Left kidney (tissue), 2 donors: Measurements from ENCODE around the gene RBBP5. TPM values are rescaled to one million over a fixed set of nuclear protein-coding genes. Genes with fewer than 3 reads are reported as not detected.

ENCODE experiments used
- DNase-seq: peaks from one replicate; pipeline ENCODE4 v3.0.0-alpha.2; 2013
- polyA plus RNA-seq: library from polyadenylated mRNA; unstranded; fragments of 120-200 nt; gene quantifications from one replicate; pipeline ENCODE4 v1.2.1, GENCODE V29; 2013; ENCODE audit not compliant: insufficient read length

Gene RBBP5
- polyA plus RNA-seq, 1 donor = 23.7 TPM

GRCh38 chr1:205137901-205138300 is 16.1 kb upstream of the RBBP5 start:
- no peak for DNase-seq

GRCh38 chr1:205133287-205133686 is 11.5 kb upstream of the RBBP5 start:
- DNase-seq = no peak

- no peak for DNase-seq
These were observed 7.8 kb upstream of the RBBP5 start for GRCh38 chr1:205129447-205130029.

GRCh38 chr1:205128050-205128449 is 6.3 kb upstream of the RBBP5 start:
- no peak for DNase-seq

GRCh38 chr1:205127646-205128045 is 5.9 kb upstream of the RBBP5 start:
- no peak for DNase-seq

- no peak for DNase-seq
These were observed 2.9 kb upstream of the RBBP5 start for GRCh38 chr1:205124726-205125125.

- DNase-seq = no peak
These were observed 708 bp upstream of the RBBP5 start for GRCh38 chr1:205122489-205122882.

- DNase-seq = no peak
These were observed 3.0 kb downstream of the RBBP5 start for GRCh38 chr1:205118752-205119151.

GRCh38 chr1:205111354-205111753 is 10.4 kb downstream of the RBBP5 start:
- no peak for DNase-seq

- DNase-seq = no peak
These were observed 12.1 kb downstream of the RBBP5 start for GRCh38 chr1:205109711-205110110.

- DNase-seq = no peak
These were observed 12.5 kb downstream of the RBBP5 start for GRCh38 chr1:205109269-205109668.

- no peak for DNase-seq
These were observed 13.3 kb downstream of the RBBP5 start for GRCh38 chr1:205108464-205108863.

GRCh38 chr1:205107327-205107726 is 14.5 kb downstream of the RBBP5 start:
- no peak for DNase-seq

GRCh38 chr1:205102404-205102803 is 19.4 kb downstream of the RBBP5 start:
- no peak for DNase-seq

GRCh38 chr1:205098242-205098641 is 23.5 kb downstream of the RBBP5 start:
- no peak for DNase-seq

- DNase-seq = no peak
These were observed 26.4 kb downstream of the RBBP5 start for GRCh38 chr1:205095422-205095821.

- DNase-seq = no peak
These were observed 30.6 kb downstream of the RBBP5 start for GRCh38 chr1:205091043-205091740.

GRCh38 chr1:205088341-205088740 is 33.4 kb downstream of the RBBP5 start:
- DNase-seq = no peak

- no peak for DNase-seq
These were observed 37.4 kb downstream of the RBBP5 start, which contains the start of gene TMEM81 for GRCh38 chr1:205084360-205084759. TSS of gene TMEM81 (minus strand) at chr1:205084460. CDS start at chr1:205084320, 140 bp downstream.

- DNase-seq = no peak
These were observed 39.3 kb downstream of the RBBP5 start for GRCh38 chr1:205082431-205082830.

- no peak for DNase-seq
These were observed 43.9 kb downstream of the RBBP5 start for GRCh38 chr1:205077934-205078311.

- no peak for DNase-seq
These were observed 44.4 kb downstream of the RBBP5 start for GRCh38 chr1:205077158-205077933.

GRCh38 chr1:205076245-205076761 is 45.5 kb downstream of the RBBP5 start:
- no peak for DNase-seq
